HepG2 (cell line): ENCODE measurements around the gene ME3. TPM values are rescaled to one million over a fixed set of nuclear protein-coding genes. Genes with fewer than 3 reads are reported as not detected.

Experiments used
- ATAC-seq: fragments of 200-7000 bp; cut with Tn5 transposase; 3 replicates; pipeline ENCODE4 v1.9.1; 2020; ENCODE audit warnings: mild to moderate bottlenecking, moderate library complexity
- BruUV-seq: library from RNA; stranded (reverse); fragments of 400-500 nt; replicated peaks from 2 replicates; lab custom pipeline; 2021; lab: Mats Ljungman, UMichigan
- CTCF ChIA-PET: fragments of 300-600 bp; formaldehyde crosslinking; extraction: SDS; loops from one replicate; lab custom pipeline; 2021; ENCODE audit warnings: low total read pairs, inconsistent platforms, low intra/inter-chr PET ratio; lab: Yijun Ruan, JAX
- POLR2A ChIA-PET: fragments of 350-600 bp; sonication (Branson Sonifier 250); formaldehyde crosslinking; loops from one replicate; lab custom pipeline; 2020; ENCODE audit warnings: antibody characterized with exemption, inconsistent platforms; lab: Yijun Ruan, JAX
- DNase-seq: peaks from one replicate; pipeline ENCODE4 v3.0.0-alpha.2; 2015; ENCODE audit warnings: low spot score
- FAIRE-seq: peaks from 3 replicates; lab custom pipeline; 2011; peaks lifted over from hg19 to GRCh38; lab: Jason Lieb, UNC
- H2AFZ ChIP-seq: one replicate; pipeline ENCODE4 v1.6.1; 2011; ENCODE audit warnings: low read length, inconsistent platforms
- H3K27ac ChIP-seq: fragments of 300-600 bp; 3 replicates; pipeline ENCODE4 v1.8.0; 2011; ENCODE audit warnings: mixed run types, mild to moderate bottlenecking, mixed read lengths, low read length, inconsistent platforms; ENCODE audit not compliant: insufficient read depth; ENCODE audit errors: extremely low read length
- H3K27me3 ChIP-seq, 2 experiments: fragments of 200-600 bp in 1 of 2; 2 replicates in 1 of 2; 3 replicates in 1 of 2; pipeline versions ENCODE4 v1.6.0 to v1.8.0; 2011; ENCODE audit warnings: low read length in 2 of 2, mild to moderate bottlenecking in 2 of 2, moderate library complexity in 2 of 2, inconsistent platforms in 1 of 2; ENCODE audit not compliant: insufficient read depth in 2 of 2, control insufficient read depth in 1 of 2
- H3K36me3 ChIP-seq, 2 experiments: fragments of 200-600 bp in 1 of 2; replicated peaks in 1 of 2; 2 replicates in 1 of 2; 3 replicates in 1 of 2; pipeline versions ENCODE4 v1.5.1 to v1.8.0; 2011; ENCODE audit warnings: low read length in 2 of 2, inconsistent platforms in 1 of 2; ENCODE audit not compliant: insufficient read depth in 2 of 2, control insufficient read depth in 1 of 2
- H3K4me1 ChIP-seq: 2 replicates; pipeline ENCODE4 v1.5.1; 2012; ENCODE audit warnings: low read length, inconsistent platforms; ENCODE audit not compliant: insufficient read depth
- H3K4me2 ChIP-seq: 2 replicates; pipeline ENCODE4 v1.6.0; 2011; ENCODE audit warnings: low read depth, low read length, inconsistent platforms
- H3K4me3 ChIP-seq, 3 experiments: fragments of 200-600 bp in 1 of 3; sonication (generic), shearing (Covaris generic) in 1 of 3; replicated peaks in 1 of 3; 2 replicates each; pipeline ENCODE4 v1.5.1; 2011 to 2016; ENCODE audit warnings: low read length in 3 of 3, inconsistent platforms in 2 of 3, low read depth in 2 of 3, mild to moderate bottlenecking in 2 of 3, control low read depth in 1 of 3, mixed read lengths in 1 of 3; ENCODE audit not compliant: insufficient read depth in 1 of 3
- H3K79me2 ChIP-seq: one replicate; pipeline ENCODE4 v1.6.1; 2011; ENCODE audit warnings: low read length, inconsistent platforms; ENCODE audit not compliant: insufficient read depth
- H3K9ac ChIP-seq: 2 replicates; pipeline ENCODE4 v1.6.0; 2011; ENCODE audit warnings: mild to moderate bottlenecking, low read depth, low read length, inconsistent platforms; ENCODE audit not compliant: insufficient read depth
- H3K9me3 ChIP-seq: 2 replicates; pipeline ENCODE4 v1.5.1; 2012; ENCODE audit warnings: mild to moderate bottlenecking, low read length
- H4K20me1 ChIP-seq: 2 replicates; pipeline ENCODE4 v1.6.0; 2011; ENCODE audit warnings: inconsistent platforms, mild to moderate bottlenecking, low read length, moderate library complexity; ENCODE audit not compliant: insufficient read depth
- ARID5B ChIP-seq: IDR thresholded peaks from 2 replicates; pipeline ENCODE4 v1.4.0; 2020; ENCODE audit warnings: mild to moderate bottlenecking, missing genetic modification reagents
- FOSL2 ChIP-seq: sonication (generic); formaldehyde crosslinking; IDR thresholded peaks from 2 replicates; pipeline ENCODE4 v1.4.0; 2020; ENCODE audit warnings: missing genetic modification reagents
- FOXA3 ChIP-seq: IDR thresholded peaks from 2 replicates; pipeline ENCODE4 v1.6.1; 2016; ENCODE audit warnings: missing genetic modification reagents, missing compliant biosample characterization
- GATAD2A ChIP-seq: IDR thresholded peaks from 2 replicates; pipeline ENCODE4 v1.6.1; 2016
- RELA ChIP-seq: sonication (generic); formaldehyde crosslinking; IDR thresholded peaks from 2 replicates; pipeline ENCODE4 v1.4.0; 2020; ENCODE audit warnings: missing genetic modification reagents
- WGBS: methylation state at CpG from one replicate; pipeline ENCODE4 v1.1.6; 2017; ENCODE audit warnings: low lambda C conversion rate; 5-methylcytosine and 5-hydroxymethylcytosine counted together
- in situ Hi-C: cut with HindIII; loops from 2 replicates; pipeline ENCODE4 v1.10.0; 2017; ENCODE audit warnings: low pct_unique_long_range_greater_than_20kb; ENCODE audit not compliant: extremely low pct_ligation_motif_present
- intact Hi-C: fragments of 100-400 bp; cut with micrococcal nuclease; formaldehyde crosslinking; loops from one replicate; pipeline ENCODE4 v1.10.0; 2022; ENCODE audit not compliant: unreplicated experiment
- polyA plus RNA-seq, 8 experiments: library from polyadenylated mRNA; depleted of rRNA in 3 of 8; stranded (reverse) in 7 of 8; unstranded in 1 of 8; fragments of >200 nt; fragmentation: Illumina TruSeq in 4 of 8; extraction: Trizol in 4 of 8; gene quantifications; 2 replicates each; pipeline versions ENCODE4 v1.2.1 to v1.2.3, GENCODE V29; 2011 to 2016; ENCODE audit warnings: low read depth in 4 of 8, missing spikeins in 1 of 8, mixed read lengths in 1 of 8; ENCODE audit not compliant: insufficient read depth in 1 of 8
- total RNA-seq, 5 experiments: library from RNA; depleted of rRNA; stranded (reverse); fragments of >200 nt; fragmentation: Illumina TruSeq; extraction: Trizol; gene quantifications; 2 replicates each; pipeline ENCODE4 v1.2.3, GENCODE V29; 2016; ENCODE audit warnings: low read depth in 1 of 5
- TF ChIP-seq, protein P1 (sequence below): sonication (generic); formaldehyde crosslinking; IDR thresholded peaks from 2 replicates; pipeline ENCODE4 v1.5.0; 2020; ENCODE audit warnings: missing genetic modification reagents

Gene ME3
- total and polyA plus RNA-seq, 2 of the 13 experiments (the other 11 are each of a cell fraction or from before 2014, with no cell fraction given) = not detected

- TF ChIP-seq ARID5B (CRISPR knock-in tag) (peak; percentile 53; the same call in 1 of the 2 replicates), FOSL2 (CRISPR knock-in tag) (peak; percentile 79), FOXA3 (CRISPR knock-in tag) (peak; percentile 29; the same call in 1 of the 2 replicates), GATAD2A (CRISPR knock-in tag) (0 out of 2 replicates have a peak, but pooled peaks have one; percentile 14)
Measured at GRCh38 chr11:86483940-86484794, 188.2 kb downstream of the ME3 start (continued).

- 42% methylated on average over 3 of the region's 3 CpGs for WGBS
- intact Hi-C loops = no loop called here
- Histone ChIP-seq H3K79me2 (no peaks in the 10 kb centered on the region), H3K9me3 (no peaks in the 10 kb centered on the region), H3K4me2 (no peak overlapping the region), H3K9ac (no peak overlapping the region), H3K27ac (no peak overlapping the region), H2AFZ (no peak overlapping the region), H3K27me3 (no peaks in the 10 kb centered on the region), H3K4me3 (no peak overlapping the region), H3K36me3 (no peaks in the 10 kb centered on the region), H3K4me1 (peaks cover 40% of the 10 kb centered on the region), H4K20me1 (no peaks in the 10 kb centered on the region)
- TF ChIP-seq, protein P1, sequence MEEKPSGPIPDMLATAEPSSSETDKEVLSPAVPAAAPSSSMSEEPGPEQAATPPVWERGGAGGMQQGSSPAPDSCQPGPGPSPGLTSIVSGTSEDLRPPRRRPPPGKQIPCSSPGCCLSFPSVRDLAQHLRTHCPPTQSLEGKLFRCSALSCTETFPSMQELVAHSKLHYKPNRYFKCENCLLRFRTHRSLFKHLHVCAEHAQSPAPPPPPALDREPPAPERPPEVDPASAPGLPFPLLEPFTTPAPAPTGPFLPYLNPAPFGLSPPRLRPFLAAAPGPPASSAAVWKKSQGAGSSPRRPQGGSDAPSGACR (CRISPR knock-in tag) = no peak
- no peak for TF ChIP-seq RELA
- FAIRE-seq (no peak), DNase-seq (no peak), ATAC-seq (no peak)
- CTCF ChIA-PET = no interaction called here
- POLR2A ChIA-PET = interaction anchor here (0.9 to 3.3 kb wide), 12 partner anchors 7 to 109 kb away, joined by 3 to 22 read pairs (median 6); no protein-coding TSS in a partner anchor
- no TSS peak for BruUV-seq
- in situ Hi-C loops = loop anchor here (10.0 kb wide), 1 partner anchor 111 kb away; no protein-coding TSS in a partner anchor
Measured at GRCh38 chr11:86483610-86483939, 188.8 kb downstream of the ME3 start.
